Neuron (in vitro differentiated cells): ENCODE measurements around the gene CCDC158.

Experiments used
- H2AFZ ChIP-seq: one replicate; pipeline ENCODE4 v1.6.1; 2013; ENCODE audit warnings: low read depth, mild to moderate bottlenecking, inconsistent platforms, low read length, moderate library complexity
- H3K27me3 ChIP-seq: one replicate; pipeline ENCODE4 v1.6.1; 2013; ENCODE audit warnings: low read length; ENCODE audit not compliant: insufficient read depth
- H3K36me3 ChIP-seq: one replicate; pipeline ENCODE4 v1.6.1; 2013; ENCODE audit warnings: low read length; ENCODE audit not compliant: insufficient read depth
- H3K4me1 ChIP-seq: one replicate; pipeline ENCODE4 v1.6.1; 2013; ENCODE audit warnings: low read length; ENCODE audit not compliant: insufficient read depth
- H3K4me3 ChIP-seq: 2 replicates; pipeline ENCODE4 v1.5.1; 2013; ENCODE audit warnings: mild to moderate bottlenecking, low read length, moderate library complexity
- H3K9me3 ChIP-seq: one replicate; pipeline ENCODE4 v1.6.1; 2013; ENCODE audit warnings: low read length

Gene CCDC158

GRCh38 chr4:76275486-76276124, 145.3 kb downstream of the CCDC158 start:
- H3K4me1 ChIP-seq: peaks cover 8% of the 10 kb centered on the region
- no peak overlapping the region for H3K4me3 ChIP-seq
- H3K27me3 ChIP-seq: no peaks in the 10 kb centered on the region
- no peaks in the 10 kb centered on the region for H3K36me3 ChIP-seq
- H2AFZ ChIP-seq: no peak overlapping the region
- no peaks in the 10 kb centered on the region for H3K9me3 ChIP-seq

- Histone ChIP-seq H3K36me3 (no peaks in the 10 kb centered on the region), H3K27me3 (no peaks in the 10 kb centered on the region), H3K9me3 (no peaks in the 10 kb centered on the region), H2AFZ (no peak overlapping the region), H3K4me1 (no peaks in the 10 kb centered on the region), H3K4me3 (no peak overlapping the region)
Measured at GRCh38 chr4:76272999-76273398, 147.9 kb downstream of the CCDC158 start.

GRCh38 chr4:76272582-76272981, 148.4 kb downstream of the CCDC158 start:
- no peak overlapping the region for H2AFZ ChIP-seq
- H3K9me3 ChIP-seq: no peaks in the 10 kb centered on the region
- H3K36me3 ChIP-seq: no peaks in the 10 kb centered on the region
- H3K27me3 ChIP-seq: no peaks in the 10 kb centered on the region
- H3K4me1 ChIP-seq: no peaks in the 10 kb centered on the region
- H3K4me3 ChIP-seq: no peak overlapping the region

- H3K4me3 ChIP-seq: no peak overlapping the region
- H2AFZ ChIP-seq: no peak overlapping the region
- no peaks in the 10 kb centered on the region for H3K27me3 ChIP-seq
- H3K36me3 ChIP-seq: no peaks in the 10 kb centered on the region
- H3K4me1 ChIP-seq: no peaks in the 10 kb centered on the region
- H3K9me3 ChIP-seq: no peaks in the 10 kb centered on the region
Measured at GRCh38 chr4:76272073-76272472, 148.9 kb downstream of the CCDC158 start.

GRCh38 chr4:76271248-76271647, 149.7 kb downstream of the CCDC158 start:
- no peak overlapping the region for H3K4me3 ChIP-seq
- H2AFZ ChIP-seq: no peak overlapping the region
- no peaks in the 10 kb centered on the region for H3K27me3 ChIP-seq
- no peaks in the 10 kb centered on the region for H3K36me3 ChIP-seq
- no peaks in the 10 kb centered on the region for H3K4me1 ChIP-seq
- H3K9me3 ChIP-seq: no peaks in the 10 kb centered on the region

GRCh38 chr4:76270244-76271175, 150.4 kb downstream of the CCDC158 start:
- H3K4me3 ChIP-seq: no peak overlapping the region
- H2AFZ ChIP-seq: no peak overlapping the region
- no peaks in the 10 kb centered on the region for H3K27me3 ChIP-seq
- no peaks in the 10 kb centered on the region for H3K4me1 ChIP-seq
- no peaks in the 10 kb centered on the region for H3K36me3 ChIP-seq
- H3K9me3 ChIP-seq: no peaks in the 10 kb centered on the region

- Histone ChIP-seq H2AFZ (no peak overlapping the region), H3K27me3 (no peaks in the 10 kb centered on the region), H3K36me3 (peaks cover 3% of the 10 kb centered on the region), H3K4me1 (no peaks in the 10 kb centered on the region), H3K9me3 (no peaks in the 10 kb centered on the region), H3K4me3 (no peak overlapping the region)
Measured at GRCh38 chr4:76267811-76268210, 153.1 kb downstream of the CCDC158 start.

GRCh38 chr4:76266627-76267026, 154.3 kb downstream of the CCDC158 start:
- Histone ChIP-seq H3K9me3 (no peaks in the 10 kb centered on the region), H2AFZ (no peak overlapping the region), H3K4me3 (no peak overlapping the region), H3K4me1 (no peaks in the 10 kb centered on the region), H3K36me3 (peaks cover 3% of the 10 kb centered on the region), H3K27me3 (no peaks in the 10 kb centered on the region)

- Histone ChIP-seq H3K27me3 (no peaks in the 10 kb centered on the region), H2AFZ (no peak overlapping the region)
Measured at GRCh38 chr4:76265631-76266218, 155.2 kb downstream of the CCDC158 start.

More at GRCh38 chr4:76265631-76266218, 155.2 kb downstream of the CCDC158 start:
- no peaks in the 10 kb centered on the region for H3K4me1 ChIP-seq
- H3K4me3 ChIP-seq: no peak overlapping the region
- H3K9me3 ChIP-seq: no peaks in the 10 kb centered on the region
- peaks cover 3% of the 10 kb centered on the region for H3K36me3 ChIP-seq
